ENCODE results near the gene SNX32.

Gene SNX32

DNA sequence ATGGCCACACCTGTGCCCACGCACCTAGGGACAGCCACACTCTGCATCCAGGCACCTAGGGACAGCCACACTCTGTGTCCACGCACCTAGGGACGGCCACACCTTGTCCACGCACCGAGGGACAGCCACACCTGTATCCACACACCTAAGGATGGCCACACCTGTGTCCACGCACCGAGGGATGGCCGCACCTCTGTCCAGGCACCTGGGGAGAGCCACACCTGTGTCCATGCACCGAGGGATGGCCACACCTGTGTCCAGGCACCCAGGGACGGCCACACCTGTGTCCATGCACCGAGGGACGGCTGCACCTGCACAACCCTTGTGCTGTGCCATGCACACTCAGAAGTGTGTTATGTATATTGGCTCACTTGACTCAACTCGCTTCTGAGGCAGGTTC, 36.1 kb upstream of the SNX32 start:
- DNase-seq (ENCODE audit: low read depth in 2 of 2): no peak

DNA sequence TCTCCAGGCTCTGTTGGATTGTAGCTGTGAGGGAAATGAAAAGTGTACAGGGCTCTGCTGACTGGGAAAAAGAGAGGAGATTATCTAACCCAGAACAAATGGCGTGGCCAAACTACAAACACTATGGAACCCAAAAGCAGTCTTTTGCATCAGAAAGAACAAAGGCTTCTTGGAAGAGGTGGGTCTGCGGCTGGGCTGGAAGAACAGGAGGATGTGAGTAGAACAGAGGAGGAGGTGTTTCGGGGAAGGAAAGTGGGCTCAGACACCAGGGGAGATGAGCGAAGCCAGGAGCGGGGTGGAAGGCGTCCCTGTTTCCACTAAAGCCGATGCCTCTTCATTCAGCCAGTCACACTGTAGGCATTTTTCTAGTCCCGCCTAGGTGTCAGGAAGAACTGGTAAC, 34.9 kb upstream of the SNX32 start:
- no peak for DNase-seq (ENCODE audit: low read depth in 2 of 2)

DNA sequence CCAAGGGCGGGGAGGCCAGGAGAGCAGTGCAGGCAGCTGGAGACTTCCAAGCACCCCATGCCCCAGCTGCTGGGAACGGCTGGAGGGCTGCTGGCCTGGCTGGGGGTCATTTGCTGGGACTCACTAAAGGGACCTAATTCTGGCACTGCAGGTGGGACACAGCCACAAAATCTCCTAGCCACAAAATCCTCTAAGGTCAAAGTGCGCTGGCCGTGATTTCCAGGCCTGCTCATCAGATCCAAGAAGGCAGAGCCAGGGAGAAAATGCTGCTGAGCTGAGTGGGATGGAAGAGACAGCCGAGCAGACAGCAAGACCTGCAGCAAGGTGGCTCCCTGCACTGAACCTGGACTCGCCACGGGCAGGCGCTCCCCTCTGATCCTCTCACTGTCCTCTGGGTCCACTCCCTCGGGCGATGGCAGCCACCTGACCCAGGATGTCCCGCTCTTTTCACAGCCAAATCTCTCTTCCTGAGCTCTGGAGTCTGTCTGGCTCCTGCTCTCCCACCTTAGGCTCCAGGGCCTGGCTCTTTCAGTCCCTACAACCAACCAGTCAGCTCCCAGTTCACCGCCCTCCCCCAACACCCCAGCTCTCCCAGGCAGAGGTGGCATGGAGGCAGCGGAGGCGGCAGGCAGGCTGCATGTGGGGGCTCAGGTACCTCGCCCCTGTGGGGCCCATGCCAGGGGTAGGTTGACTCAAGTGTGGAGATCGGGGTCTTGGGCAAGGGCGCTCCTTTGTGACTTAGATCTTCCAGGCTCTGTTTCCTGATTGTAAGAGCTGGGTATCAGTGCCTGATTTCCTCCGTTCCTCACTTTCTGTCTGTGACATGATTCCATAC, 32.4 kb upstream of the SNX32 start:
- DNase-seq (ENCODE audit: low read depth in 2 of 2): no peak

DNA sequence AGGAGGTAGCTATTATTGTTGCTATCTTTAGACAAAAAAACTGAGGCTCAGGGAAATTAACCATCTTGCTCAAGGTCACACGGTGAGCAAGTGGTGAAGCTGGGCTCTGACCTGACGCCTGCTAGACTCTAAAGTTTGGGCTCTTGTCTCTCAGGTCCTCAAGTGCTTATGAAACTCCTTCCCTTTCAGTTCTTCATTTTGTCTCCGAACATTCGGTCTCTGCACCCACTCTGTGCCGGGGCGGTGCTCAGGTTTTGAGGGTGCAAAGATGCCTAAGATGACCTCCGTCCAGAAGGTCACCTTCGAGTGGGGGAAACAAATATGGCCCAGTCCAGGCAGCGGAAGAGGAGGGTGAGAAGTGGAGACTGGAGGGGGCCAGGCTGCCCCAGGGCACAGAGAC, 30.9 kb upstream of the SNX32 start:
- no peak for DNase-seq (ENCODE audit: low read depth in 2 of 2)

DNA sequence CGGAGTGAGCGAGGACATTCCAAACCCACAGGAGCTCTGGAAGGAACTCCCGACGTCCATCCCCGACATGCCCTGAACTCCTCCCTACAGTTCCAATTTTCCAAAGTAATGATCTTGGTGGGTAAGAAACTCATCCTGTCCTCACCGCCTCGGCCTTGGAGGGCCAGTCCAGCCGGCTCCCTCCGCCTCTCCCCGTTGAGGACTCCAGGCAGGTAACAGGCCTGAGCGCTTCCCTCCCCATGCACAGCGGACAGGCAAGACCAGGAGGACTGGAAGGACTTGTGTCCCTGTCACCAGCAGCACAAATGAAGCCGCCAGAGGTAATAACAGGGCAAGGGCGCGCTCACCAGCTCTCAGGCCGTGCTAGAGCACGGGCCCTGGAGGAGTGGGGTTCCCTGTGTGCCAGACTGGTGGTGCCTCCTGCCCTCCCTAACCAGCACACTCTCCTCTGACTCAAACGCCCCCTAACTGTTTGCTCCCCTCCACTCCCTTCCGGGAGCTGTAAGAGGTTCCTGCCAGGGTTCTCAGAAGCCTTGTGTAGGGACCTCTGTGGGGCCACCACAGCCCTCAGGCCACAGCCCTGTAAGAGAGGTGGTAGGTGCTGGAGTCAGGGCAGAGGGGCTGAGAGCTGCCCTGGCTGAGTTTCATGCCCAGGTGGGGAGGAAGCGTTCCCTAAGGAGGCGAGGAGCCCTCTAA, 29.8 kb upstream of the SNX32 start:
- no peak for DNase-seq (ENCODE audit: low read depth in 2 of 2)

DNA sequence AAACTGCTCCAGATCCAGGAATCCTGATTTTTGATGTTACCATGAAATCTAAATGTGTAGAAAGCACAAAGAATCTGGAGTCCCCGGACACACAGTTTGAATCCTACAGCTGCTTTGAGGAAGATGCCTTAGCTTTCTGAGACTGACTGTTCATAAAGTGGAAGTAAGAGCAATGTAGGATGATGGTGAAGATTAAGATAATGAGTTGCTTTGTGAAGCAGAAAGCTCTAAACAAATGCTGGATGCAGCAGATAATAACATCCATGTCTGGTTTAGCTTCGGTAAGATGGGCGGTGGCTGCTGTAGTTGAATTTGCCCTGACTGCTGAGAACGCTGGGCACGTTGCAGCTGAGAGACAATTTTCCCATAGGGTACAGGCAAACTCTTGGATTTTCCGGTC, 26.8 kb upstream of the SNX32 start:
- no peak for DNase-seq (ENCODE audit: low read depth in 2 of 2)

DNA sequence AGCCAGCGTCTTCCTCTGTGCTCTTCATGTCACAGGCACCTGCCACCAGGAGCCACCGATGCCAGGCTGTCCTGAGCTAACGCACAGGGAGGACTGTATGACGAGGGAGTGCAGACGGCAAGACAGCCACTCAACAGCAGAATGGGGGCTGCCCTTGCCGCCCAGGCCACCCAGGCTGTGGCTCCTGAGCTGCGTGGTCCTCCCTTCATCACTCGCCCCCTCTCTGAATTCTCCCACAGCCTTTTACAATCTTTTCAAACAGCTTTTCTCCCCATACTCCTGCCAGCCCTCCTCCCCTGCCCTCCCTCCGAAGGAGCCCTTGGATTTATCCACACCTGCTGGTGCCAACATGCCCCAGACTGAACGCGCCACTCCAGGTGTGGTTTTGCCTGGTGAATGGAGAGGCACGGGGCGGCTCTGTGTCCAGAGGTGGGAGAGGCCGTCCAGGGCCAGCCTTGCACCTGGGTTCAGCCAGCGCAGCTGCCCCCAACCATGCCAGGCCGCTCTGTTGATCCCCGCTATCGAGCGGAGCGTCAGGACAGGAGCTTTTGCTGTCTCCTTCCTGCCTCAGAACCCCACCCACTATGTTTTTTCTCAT, 24.9 kb upstream of the SNX32 start:
- DNase-seq (ENCODE audit: low read depth in 2 of 2): no peak

DNA sequence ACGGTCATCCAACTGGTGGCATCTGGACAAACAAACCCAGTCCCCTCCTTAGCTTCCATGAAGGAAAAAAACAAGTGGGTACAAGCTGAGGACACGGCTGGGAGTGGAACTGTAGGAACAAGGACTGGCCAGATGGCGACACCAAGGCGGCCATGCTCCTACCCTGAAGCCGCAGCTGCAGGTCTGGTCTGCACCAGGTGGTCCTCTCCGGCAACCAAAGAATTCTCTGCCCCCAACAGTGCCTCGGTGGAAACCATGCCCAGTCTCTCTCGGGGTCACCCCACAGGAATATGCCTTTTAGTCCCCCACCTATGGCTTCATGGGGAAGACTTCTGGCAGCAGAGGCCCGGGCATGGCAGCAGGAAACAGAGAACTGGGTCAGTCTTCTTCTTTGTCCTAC, 24.3 kb upstream of the SNX32 start:
- no peak for DNase-seq (ENCODE audit: low read depth in 2 of 2)

DNA sequence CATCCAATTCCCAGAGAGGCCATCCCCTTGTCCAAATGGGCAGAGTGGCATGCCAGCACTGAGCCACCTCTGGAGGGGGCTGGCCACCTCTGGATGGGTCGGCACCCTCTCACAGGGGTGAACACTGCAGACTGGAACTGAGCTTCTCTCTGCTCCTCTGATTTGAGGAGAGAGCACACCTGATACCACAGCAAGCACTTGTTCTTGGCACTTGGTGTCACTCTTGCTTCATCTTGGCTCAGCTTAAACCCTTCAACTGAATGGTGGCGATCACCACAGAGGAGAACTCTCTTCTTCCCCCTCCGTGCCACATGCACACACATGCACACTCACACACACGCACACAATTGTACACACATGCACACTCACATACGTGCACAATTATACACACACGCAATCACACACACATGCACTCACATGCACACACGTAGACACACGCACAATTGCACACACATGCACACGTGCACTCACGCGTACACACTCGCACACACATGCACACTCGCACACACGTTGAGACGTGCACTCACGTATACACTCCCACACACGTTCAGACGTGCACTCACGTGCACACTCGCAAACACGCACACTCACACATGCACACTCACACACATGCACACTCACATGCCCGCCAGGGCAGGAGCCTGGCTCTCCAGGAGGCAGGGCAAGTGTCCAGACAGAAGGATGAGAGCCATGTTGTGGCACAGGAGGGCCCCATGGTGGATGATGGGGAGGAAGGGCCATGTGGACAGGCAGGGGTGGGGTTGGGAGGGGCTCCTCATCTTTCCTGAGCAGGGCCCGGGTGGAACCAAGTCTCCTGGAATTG, 23.5 kb upstream of the SNX32 start:
- DNase-seq (ENCODE audit: low read depth in 2 of 2): no peak

DNA sequence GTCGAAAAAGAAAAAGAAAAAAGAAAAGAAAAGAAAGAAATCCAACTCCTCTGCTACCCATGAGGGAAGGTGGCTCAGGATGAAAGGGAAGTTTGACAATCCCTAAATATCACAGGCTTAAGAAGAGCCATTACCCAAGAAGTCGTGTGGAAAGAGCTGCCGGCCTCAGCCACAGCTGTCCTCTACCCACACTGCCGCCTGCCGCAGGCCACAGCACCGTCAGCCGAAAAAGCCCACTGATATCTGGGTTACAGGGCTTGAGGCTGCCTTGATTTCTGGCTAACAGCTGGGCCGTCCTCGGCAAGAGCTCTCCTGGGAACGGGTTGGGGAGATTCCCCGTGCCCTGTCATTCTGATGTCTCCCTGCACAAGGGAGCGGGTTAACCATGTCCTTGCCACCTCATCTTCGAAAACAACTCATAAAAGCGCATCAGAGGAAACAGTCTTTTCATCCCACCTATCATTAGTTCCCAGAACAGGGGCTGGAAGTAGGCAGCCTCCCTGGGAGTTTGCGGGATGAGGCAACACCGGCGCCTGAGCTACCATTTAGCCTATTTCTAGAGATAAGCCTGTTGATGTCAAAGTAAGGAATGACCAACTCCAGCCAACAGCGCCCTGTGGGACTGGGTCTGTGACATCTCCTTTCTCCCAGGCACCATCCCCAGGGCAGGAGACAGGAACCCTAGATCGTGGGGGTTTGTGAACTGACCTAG, 21.8 kb upstream of the SNX32 start:
- no peak for DNase-seq (ENCODE audit: low read depth in 2 of 2)

DNA sequence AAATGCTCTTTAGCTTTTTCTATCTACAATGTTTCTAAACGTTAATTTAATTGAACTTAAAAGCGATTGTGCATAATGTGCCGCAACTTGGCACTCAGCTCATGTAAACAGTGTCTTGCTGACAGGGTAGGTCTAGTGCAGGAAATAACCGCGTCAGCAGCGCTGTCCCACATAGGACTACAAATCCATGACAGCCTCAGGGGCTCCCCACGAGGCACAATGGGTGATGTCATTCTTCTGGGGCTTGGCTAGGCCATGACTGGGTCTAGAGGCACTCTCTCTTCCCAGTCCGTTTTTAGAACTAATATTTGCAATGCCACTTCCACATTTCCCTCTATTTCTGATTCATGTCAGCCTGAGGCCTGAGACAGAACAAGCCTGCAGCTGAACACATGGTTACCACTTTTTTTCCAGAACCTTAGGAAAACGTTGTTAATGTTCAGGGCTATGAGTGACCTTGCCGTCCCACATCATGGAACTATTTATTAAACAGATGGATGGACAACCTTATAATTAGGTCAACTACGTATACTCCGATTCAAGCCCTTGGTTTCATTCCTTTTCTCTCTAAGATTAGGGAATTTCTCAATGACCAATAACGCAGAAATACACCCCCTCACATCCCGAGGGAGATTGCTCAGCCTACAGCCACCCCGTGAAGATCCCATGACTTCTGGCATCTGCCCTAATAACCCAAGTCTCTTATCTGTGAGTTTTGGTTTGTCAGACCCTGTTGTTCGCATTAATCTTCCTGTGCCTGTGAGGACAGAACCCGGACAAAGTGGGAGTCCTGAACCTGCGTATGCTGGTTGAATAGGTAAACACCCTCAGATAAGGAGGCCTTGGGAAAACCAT, 19.4 kb upstream of the SNX32 start:
- DNase-seq (ENCODE audit: low read depth in 2 of 2): no peak

- no peak for DNase-seq (ENCODE audit: low read depth in 2 of 2)
Measured at GRCh38 chr11:65814986-65815565, 18.7 kb upstream of the SNX32 start.

DNA sequence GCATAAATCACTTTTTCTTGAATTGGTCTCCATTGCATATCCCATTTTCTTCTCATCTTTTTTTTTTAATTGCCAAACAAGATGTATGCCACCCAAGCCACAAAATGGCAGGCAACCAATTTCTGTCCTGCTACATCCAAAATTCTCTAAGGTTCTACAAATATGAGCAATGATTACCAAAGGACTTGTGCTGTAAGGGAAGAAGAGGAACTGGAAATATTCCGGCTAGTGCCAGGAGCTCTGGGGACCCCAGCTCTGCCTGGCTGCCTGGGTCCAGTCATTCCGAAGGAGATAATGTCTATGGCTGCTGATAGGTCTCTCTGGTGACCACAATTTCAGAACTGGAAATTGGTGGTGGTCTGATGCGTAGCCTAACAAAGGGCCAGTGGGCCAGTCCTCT, 17.1 kb upstream of the SNX32 start:
- DNase-seq (ENCODE audit: low read depth in 2 of 2): no peak

- no peak for DNase-seq (ENCODE audit: low read depth in 2 of 2)
Measured at GRCh38 chr11:65817312-65817834, 16.4 kb upstream of the SNX32 start.

DNA sequence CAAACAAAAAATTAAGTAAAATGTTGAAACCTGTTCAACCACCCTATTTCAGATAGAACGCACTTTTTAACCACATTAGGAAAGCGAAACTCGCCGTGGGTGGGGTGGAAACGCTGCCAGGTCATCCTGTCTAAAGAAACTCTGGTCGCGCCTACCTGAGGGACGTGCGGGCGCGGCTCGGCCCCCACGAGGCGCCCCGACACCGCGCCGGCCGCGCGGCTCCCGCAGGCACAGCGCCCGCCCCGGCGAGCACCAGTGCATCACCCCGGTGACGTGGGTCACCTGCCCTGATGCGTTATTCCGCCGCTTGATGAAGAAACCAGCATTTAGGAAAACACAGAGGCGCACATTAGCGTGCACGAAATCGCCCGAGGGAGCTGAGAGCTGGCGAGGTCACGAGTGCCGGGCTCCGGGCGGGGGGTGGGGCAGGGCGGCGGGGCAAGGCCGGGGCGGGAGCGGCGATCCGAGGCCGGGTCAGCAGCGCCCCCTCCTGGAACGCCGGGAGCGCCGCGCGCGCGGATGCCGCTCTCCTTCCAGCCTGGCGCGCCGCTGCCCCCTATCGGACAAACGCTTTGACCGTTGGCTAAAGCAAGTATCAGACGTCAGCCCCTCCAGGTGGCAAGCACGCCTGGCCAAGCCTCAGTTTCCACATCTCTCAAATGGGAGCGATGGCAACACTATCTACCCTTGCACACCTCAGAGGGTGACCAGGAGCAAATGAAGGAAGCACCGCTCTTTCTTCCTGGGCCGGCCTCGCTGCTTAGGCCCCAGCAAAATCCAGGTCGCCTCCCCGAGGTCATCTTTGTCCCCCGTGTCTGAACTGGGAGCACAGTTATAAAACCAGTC, 15.7 kb upstream of the SNX32 start:
- peak; percentile 87 to 95 for DNase-seq (ENCODE audit: low read depth in 2 of 2)

- DNase-seq (ENCODE audit: low read depth in 2 of 2): no peak
Measured at GRCh38 chr11:65821107-65821506, 12.7 kb upstream of the SNX32 start.

DNA sequence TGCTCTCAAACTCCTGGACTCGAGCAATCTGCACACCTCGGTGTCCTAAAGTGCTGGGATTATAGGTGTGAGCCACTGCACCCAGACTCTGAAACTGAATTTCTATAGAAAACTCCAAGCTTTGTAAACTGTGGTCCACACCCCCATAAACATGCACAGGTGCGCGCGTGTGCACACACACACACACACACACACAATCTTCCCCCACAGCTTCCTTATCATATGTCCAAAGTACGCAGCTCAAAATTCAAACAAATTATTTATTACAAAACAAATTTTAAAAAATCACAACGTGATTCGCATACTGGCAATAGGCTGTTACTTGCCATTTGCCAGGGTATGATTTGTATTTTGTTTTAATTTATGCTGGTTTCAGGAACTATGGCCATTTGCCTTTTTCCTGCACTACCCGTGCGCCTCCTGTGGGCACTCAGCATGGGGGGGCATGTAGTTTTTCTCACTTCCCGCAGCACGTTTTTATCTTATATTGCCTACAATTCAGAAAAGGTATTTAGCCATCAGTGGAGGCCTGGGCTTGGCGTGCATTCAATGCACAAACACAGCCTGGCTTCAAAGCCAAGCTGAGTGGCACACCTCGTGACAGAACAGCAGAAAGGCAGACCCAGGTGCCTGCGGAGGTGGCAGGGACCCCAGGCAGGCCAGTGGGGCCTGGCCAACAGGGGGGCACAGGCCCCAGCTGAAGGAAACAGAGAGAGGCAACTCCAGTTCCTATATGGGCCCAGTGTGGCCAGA, 10.8 kb upstream of the SNX32 start:
- no peak for DNase-seq (ENCODE audit: low read depth in 2 of 2)
